ENCODE measurements around the gene DYRK1A.

DNA sequence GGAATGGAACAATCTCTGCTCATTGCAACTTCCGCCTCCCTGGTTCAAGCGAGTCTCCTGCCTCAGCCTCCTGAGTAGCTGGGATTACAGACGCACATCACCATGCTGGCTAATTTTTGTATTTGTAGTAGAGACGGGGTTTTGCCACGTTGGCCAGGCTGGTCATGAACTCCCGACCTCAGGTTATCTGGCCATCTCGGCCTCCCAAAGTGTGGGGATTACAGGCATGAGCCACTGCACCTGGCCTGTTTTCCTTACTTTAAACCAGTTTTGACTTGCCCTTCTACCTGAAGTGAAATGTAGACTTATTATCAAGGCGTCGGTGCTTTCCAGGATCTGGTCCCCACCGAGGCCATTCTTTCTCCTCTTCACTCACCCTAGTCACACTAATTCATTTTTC is 141.8 kb downstream of the DYRK1A start:
- no peak for TF ChIP-seq POLR2A (IDR thresholded peaks at IDR 0.05; ENCODE audit: low read length)
- TF ChIP-seq GATA1 (IDR thresholded peaks at IDR 0.05; ENCODE audit: low read depth, low read length) = no peak

Measured in erythroblast (primary cell).